A673 (cell line): ENCODE data around the gene THY1. TPM values are rescaled to one million over a fixed set of nuclear protein-coding genes. Genes with fewer than 3 reads are reported as not detected.
"Not testable (repeated sequence)": the region's sequence is repeated elsewhere in the genome, so short reads cannot be mapped to it uniquely, and the experiment has no call there.

Experiments
- BruUV-seq: library from RNA; stranded (reverse); fragments of 400-500 nt; replicated peaks from 2 replicates; lab custom pipeline; 2021; lab: Mats Ljungman, UMichigan
- CTCF ChIA-PET: fragments of 300-600 bp; sonication (Branson Sonifier 250); formaldehyde crosslinking; loops from one replicate; lab custom pipeline; 2022; ENCODE audit warnings: antibody characterized with exemption; lab: Charles Lee
- POLR2A ChIA-PET: fragments of 300-600 bp; sonication (Branson Sonifier 250); formaldehyde crosslinking; loops from one replicate; lab custom pipeline; 2022; ENCODE audit warnings: antibody characterized with exemption; ENCODE audit not compliant: low non-redundant PET; lab: Charles Lee
- DNase-seq: peaks from one replicate; pipeline ENCODE4 v3.0.0-alpha.2; 2015; ENCODE audit warnings: low spot score
- H3K27ac ChIP-seq: fragments of 200-600 bp; sonication (generic); 2 replicates; pipeline ENCODE4 v1.5.1; 2016; ENCODE audit warnings: mixed run types, low read depth, mild to moderate bottlenecking, mixed read lengths, antibody characterized with exemption, low read length; ENCODE audit not compliant: poor library complexity, severe bottlenecking
- H3K27me3 ChIP-seq: fragments of 200-600 bp; sonication (generic); replicated peaks from 2 replicates; pipeline ENCODE4 v1.6.1; 2017; ENCODE audit warnings: mixed run types, low read depth, mild to moderate bottlenecking, mixed read lengths, antibody characterized with exemption, low read length; ENCODE audit not compliant: insufficient read depth, poor library complexity
- H3K36me3 ChIP-seq: fragments of 200-600 bp; sonication (generic); 2 replicates; pipeline ENCODE4 v1.6.1; 2016; ENCODE audit warnings: mixed run types, mild to moderate bottlenecking, mixed read lengths, antibody characterized with exemption, low read length; ENCODE audit not compliant: insufficient read depth, poor library complexity, severe bottlenecking
- H3K4me1 ChIP-seq: fragments of 200-600 bp; sonication (generic); 2 replicates; pipeline ENCODE4 v1.6.1; 2017; ENCODE audit warnings: mixed run types, mild to moderate bottlenecking, mixed read lengths, antibody characterized with exemption, low read length; ENCODE audit not compliant: insufficient read depth, poor library complexity, severe bottlenecking
- H3K4me3 ChIP-seq: fragments of 200-600 bp; sonication (generic); 2 replicates; pipeline ENCODE4 v1.5.1; 2016; ENCODE audit warnings: low read depth, mixed run types, mild to moderate bottlenecking, mixed read lengths, low read length; ENCODE audit not compliant: poor library complexity, severe bottlenecking
- H3K9me3 ChIP-seq: fragments of 200-600 bp; sonication (generic); 2 replicates; pipeline ENCODE4 v1.6.1; 2016; ENCODE audit warnings: mixed run types, low read depth, mild to moderate bottlenecking, mixed read lengths, antibody characterized with exemption, low read length; ENCODE audit not compliant: poor library complexity, severe bottlenecking
- EZH2 ChIP-seq: fragments of 200-600 bp; sonication (generic); IDR thresholded peaks from 2 replicates; pipeline ENCODE4 v1.6.1; 2017; ENCODE audit warnings: borderline replicate concordance, low read depth, mild to moderate bottlenecking, mixed read lengths, antibody characterized with exemption, low read length; ENCODE audit not compliant: poor library complexity, severe bottlenecking
- intact Hi-C: fragments of 100-400 bp; cut with micrococcal nuclease; formaldehyde crosslinking; loops from one replicate; pipeline ENCODE4 v1.10.0; 2022; ENCODE audit not compliant: unreplicated experiment
- total RNA-seq: library from RNA; stranded (reverse); gene quantifications from 2 replicates; pipeline ENCODE4 v1.2.3, GENCODE V29; 2021
- TF ChIP-seq, protein P1 (sequence below): fragments of 300-800, 200-600 bp; sonication (generic); conservative IDR thresholded peaks from 2 replicates; pipeline ENCODE4 v1.5.1; 2017; ENCODE audit warnings: low read depth, mild to moderate bottlenecking, antibody characterized with exemption, low read length, moderate library complexity, mixed read lengths

The THY1 gene
- total RNA-seq, 1 experiment from 2014 or later: 187 TPM

DNA sequence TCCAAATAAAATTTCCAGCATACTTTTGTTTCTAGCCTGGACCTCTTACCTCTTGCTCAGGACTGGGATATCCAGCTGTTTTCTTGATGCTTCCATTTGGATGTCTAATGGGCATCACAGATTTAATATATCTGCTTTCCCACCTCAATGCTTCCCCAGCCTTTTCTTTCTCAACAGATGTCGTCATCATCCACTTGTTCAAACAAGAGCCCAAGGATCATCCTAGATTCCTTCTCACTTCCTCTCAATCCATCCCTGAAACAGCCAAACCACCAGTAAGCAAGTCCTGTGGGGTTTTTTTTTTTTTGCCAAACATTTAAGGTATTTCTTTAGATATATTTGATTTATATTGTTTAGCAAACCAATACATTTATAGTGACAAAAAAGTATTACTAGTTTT, 12.5 kb downstream of the THY1 start:
- intact Hi-C loops: no loop called here
- no peak for TF ChIP-seq EZH2
- TF ChIP-seq, protein P1, sequence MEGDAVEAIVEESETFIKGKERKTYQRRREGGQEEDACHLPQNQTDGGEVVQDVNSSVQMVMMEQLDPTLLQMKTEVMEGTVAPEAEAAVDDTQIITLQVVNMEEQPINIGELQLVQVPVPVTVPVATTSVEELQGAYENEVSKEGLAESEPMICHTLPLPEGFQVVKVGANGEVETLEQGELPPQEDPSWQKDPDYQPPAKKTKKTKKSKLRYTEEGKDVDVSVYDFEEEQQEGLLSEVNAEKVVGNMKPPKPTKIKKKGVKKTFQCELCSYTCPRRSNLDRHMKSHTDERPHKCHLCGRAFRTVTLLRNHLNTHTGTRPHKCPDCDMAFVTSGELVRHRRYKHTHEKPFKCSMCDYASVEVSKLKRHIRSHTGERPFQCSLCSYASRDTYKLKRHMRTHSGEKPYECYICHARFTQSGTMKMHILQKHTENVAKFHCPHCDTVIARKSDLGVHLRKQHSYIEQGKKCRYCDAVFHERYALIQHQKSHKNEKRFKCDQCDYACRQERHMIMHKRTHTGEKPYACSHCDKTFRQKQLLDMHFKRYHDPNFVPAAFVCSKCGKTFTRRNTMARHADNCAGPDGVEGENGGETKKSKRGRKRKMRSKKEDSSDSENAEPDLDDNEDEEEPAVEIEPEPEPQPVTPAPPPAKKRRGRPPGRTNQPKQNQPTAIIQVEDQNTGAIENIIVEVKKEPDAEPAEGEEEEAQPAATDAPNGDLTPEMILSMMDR: no peak
- CTCF ChIA-PET: interaction anchor here (0.5 kb wide), 1 partner anchor 21 kb away, joined by 3 read pairs; no protein-coding TSS in a partner anchor

DNA sequence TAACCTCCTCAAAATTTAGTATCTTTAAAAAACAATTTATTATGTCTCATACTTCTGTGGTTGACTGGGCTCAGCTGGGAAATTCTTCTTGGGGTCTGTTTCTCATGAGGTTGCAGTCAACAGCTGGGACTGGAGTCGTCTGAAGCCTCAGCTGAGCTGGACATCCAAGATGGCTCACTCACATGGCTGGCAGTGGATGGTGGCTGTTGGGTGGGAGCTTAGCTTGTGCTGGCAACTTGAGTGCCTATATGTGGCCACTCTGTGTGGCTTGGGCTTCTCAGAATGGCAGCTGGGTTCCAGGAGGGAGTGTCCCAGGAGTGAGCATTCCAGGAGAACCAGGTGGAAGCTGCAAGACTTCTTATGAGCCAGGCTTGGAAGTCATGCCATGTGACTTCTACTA, 13.2 kb downstream of the THY1 start:
- TF ChIP-seq, protein P1: no peak
- TF ChIP-seq EZH2: no peak
- H3K9me3 ChIP-seq: no peaks in the 10 kb centered on the region
- BruUV-seq: no TSS peak
- H3K4me3 ChIP-seq: no peak overlapping the region
- H3K27ac ChIP-seq: no peak overlapping the region
- no peaks in the 10 kb centered on the region for H3K36me3 ChIP-seq
- no peak for DNase-seq
- POLR2A ChIA-PET: no interaction called here
- H3K4me1 ChIP-seq: no peaks in the 10 kb centered on the region
- intact Hi-C loops: no loop called here
- CTCF ChIA-PET: no interaction called here
- H3K27me3 ChIP-seq: no peaks in the 10 kb centered on the region

More for the DNA sequence above, 12.5 kb downstream of the THY1 start:
- Histone ChIP-seq H3K27ac (no peak overlapping the region), H3K36me3 (no peaks in the 10 kb centered on the region), H3K9me3 (no peaks in the 10 kb centered on the region), H3K4me1 (no peaks in the 10 kb centered on the region), H3K4me3 (no peak overlapping the region), H3K27me3 (no peaks in the 10 kb centered on the region)
- no TSS peak for BruUV-seq
- POLR2A ChIA-PET: no interaction called here
- no peak for DNase-seq

DNA sequence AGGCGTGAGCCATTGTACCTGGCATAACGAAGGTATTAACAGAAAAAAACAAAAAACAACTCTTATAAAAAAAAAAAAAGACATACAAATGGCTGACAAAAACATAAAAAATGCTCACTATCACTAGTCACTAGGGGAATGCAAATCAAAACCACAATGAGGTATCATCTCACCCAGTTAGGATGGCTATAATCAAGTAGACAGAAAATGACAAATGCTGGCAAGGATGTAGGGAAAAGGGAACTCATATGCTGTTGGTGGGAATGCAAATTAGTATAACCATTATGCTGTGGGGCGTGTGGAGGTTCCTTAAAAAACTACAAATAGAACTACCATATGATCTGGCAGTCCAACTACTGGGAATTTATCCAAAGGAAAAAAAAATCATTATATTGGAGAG, 17.0 kb downstream of the THY1 start:
- no peak overlapping the region for H3K4me3 ChIP-seq
- H3K4me1 ChIP-seq: no peaks in the 10 kb centered on the region
- no peak for TF ChIP-seq EZH2
- TF ChIP-seq, protein P1: no peak
- no peak for DNase-seq
- POLR2A ChIA-PET: no interaction called here
- intact Hi-C loops: no loop called here
- H3K36me3 ChIP-seq: no peaks in the 10 kb centered on the region
- peaks cover under 1% of the 10 kb centered on the region for H3K9me3 ChIP-seq
- no TSS peak for BruUV-seq
- H3K27me3 ChIP-seq: no peaks in the 10 kb centered on the region
- no peak overlapping the region for H3K27ac ChIP-seq
- CTCF ChIA-PET: no interaction called here

DNA sequence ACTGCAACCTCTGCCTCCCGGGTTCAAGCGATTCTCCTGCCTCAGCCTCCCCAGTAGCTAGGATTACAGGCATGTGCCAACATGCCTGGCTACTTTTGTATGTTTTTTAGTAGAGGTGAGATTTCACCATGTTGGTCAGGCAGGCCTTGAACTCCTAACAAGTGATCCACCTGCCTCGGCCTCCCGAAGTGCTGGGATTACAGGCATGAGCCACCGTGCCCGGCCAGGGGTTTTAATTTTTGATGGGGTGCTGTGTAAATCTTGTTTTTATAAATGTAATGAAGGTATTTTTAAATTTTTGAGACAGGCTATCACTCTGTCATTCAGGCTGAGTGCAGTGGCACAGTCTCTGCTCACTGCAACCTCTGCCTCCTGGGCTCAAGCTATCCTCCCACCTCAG, 17.5 kb downstream of the THY1 start:
- H3K27ac ChIP-seq, H3K36me3 ChIP-seq, BruUV-seq, H3K4me3 ChIP-seq, H3K4me1 ChIP-seq, intact Hi-C loops, DNase-seq, POLR2A ChIA-PET, H3K9me3 ChIP-seq, H3K27me3 ChIP-seq, CTCF ChIA-PET: not testable (repeated sequence)
